HG02840 (cell line): ENCODE results near the gene RNF168.
"Not testable (repeated sequence)": the region's sequence is repeated elsewhere in the genome, so short reads cannot be mapped to it uniquely, and the experiment has no call there.

Source experiments
- ATAC-seq: cut with Tn5 transposase; IDR thresholded peaks from one replicate; pipeline ENCODE4 v1.9.1; 2021; ENCODE audit warnings: mild to moderate bottlenecking, moderate library complexity, moderate number of reproducible peaks; ENCODE audit not compliant: unreplicated experiment, low FRiP score

The RNF168 gene

DNA sequence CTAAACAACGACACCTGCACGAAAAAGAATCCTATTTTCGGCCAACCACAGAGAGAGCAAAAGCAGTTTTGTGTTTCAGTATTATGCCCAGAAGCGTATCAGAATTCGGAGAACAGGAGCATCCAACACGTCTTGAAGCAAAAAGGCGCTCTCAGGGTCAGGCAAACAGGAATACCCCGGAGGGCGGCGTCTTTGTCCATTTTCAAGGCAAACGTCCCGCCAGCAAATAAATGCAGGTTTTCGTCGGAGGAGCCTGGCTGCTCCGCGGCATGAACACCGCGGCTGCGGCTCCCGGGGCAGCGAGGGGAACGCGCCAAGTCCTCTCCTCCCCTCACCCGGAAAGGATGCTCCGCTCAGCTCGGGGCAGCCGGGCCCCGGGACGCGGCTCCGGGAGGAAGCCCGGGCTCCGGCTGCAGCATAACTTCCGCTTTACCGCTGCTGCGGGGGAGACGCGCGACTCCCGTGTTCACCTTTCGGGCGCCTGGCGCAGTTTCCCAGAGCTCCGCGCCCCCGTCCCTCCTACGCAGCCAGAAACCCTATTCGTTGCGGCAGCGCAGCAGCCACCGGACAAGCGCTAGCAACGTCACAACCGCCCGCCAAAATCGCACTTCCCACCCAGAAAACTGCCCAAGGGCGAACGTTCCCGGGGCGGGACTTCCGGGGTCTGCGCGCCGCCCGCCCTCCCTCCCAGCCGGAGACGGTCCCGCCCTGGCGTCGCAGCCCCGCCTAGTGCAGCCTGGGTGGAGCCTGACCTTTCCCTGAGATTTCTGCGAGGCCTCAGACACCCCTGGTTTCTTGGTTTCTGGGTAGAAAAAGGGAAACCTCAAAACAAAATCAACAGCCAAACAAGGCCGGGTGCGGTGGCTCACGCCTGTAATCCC, at the start of gene RNF168:
RNF168 (minus strand) TSS at position 573 of the 881 bp plus-strand sequence. CDS start 595 bp downstream, outside the sequence.
- peak; percentile 82 for ATAC-seq

DNA sequence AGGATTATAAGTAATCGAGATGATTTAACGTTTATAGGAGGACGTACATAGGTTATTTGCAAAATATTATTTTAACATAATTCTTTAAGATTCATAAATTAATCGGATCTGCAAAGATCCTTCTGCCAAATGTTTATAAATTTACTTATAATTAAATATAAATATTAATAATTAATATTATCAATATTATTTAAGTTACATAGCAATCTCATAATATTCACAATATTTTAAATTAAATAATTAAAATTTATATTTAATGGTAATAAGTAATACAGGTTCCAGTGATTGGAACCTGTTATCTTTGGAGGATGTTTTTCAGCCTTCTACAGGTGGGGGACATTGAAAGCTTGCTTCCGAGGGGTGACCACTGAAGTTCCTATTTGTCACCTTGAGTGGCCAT, 48.7 kb upstream of the RNF168 start:
- ATAC-seq: no peak

DNA sequence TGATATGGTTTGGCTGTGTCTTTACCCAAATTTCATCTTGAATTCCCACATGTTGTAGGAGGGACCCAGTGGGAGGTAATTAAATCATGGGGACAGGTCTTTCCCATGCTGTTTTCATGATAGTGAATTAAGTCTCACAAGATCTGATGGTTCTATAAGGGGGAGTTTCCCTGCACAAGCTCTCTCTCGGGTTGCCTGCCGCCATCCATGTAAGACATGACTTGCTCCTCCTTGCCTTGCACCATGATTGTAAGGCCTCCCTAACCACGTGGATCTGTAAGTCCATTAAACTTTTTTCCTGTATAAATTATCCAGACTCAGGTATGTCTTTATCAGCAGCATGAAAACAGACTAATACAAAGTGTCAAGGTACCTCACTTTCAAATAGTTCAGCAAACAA, 46.6 kb upstream of the RNF168 start:
- ATAC-seq: not testable (repeated sequence)

GRCh38 chr3:196549312-196549711, 45.7 kb upstream of the RNF168 start:
- ATAC-seq: not testable (repeated sequence)

DNA sequence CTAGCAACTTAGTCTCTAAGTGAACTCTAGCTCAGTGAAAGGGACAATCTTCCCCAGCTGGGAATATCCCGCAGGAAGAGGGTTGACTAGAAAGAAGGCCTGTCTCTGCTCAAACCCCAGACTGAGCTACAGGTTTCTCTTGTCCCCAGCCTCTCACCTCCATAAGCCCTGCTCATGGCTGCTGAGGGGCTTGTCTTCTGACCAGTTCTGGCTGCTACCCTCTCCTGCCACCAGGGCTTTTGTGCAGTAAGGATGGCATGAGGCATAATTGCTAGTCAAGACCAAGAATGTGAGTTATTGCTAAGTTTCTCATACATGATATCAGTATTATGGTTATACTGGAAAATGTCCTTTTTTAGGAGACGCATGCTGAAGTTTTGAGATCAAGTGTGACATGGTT, 43.5 kb upstream of the RNF168 start:
- ATAC-seq: no peak

GRCh38 chr3:196546537-196546936, 43.0 kb upstream of the RNF168 start:
- ATAC-seq: no peak

GRCh38 chr3:196544491-196544992, 41.0 kb upstream of the RNF168 start:
- no peak for ATAC-seq

- no peak for ATAC-seq
Measured at GRCh38 chr3:196541684-196542445, 38.3 kb upstream of the RNF168 start.

DNA sequence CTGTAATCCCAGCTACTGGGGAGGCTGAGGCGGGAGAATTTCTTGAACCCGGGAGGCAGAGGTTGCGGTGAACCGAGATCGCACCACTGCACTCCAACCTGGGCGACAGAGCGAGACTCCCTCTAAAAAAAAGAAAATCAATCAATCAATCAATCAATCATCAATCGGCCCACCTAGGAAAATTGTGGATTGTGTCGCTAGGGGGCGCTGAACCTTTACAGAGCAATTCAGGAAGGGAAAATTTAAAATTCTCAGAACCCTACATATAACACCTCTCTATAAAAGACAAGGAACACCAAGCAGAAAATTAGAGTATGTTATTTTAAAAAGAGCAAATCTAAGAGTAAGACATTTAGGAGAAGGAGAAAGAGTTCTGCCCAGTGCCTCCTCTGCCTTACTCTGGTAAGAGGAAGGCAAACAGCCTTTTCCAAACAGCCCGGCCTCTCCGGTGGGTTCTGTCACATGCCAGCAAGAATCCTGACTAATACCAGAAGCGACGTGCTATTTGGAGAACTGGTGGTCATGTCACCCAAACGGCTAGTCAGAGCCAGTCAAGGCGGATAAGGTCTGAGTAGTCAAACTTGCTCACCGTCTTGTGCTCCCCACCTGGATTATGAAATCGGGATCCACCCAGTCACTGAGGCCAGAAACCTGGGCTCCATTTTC, 33.9 kb upstream of the RNF168 start:
- no peak for ATAC-seq

DNA sequence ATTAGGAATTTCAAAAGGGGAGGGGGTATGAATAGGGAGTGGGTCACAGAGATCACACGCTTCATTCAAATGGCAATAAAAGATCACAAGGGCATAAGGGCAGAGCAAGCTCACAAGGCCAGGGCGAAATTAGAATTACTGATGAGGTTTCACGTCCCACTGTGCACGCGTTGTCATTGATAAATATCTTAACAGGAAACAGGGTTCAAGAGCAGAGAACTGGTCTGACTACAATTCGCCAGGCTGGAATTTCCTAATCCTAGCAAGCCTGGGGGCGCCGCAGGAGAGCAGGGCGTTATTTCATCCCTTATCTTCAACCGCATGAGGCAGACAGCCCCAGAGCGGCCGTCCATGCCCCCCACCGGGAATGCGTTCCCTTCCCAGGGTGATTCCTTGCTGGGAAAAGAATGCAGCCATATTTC, 29.7 kb upstream of the RNF168 start:
- no peak for ATAC-seq

GRCh38 chr3:196531418-196531817, 27.9 kb upstream of the RNF168 start:
- ATAC-seq: no peak

DNA sequence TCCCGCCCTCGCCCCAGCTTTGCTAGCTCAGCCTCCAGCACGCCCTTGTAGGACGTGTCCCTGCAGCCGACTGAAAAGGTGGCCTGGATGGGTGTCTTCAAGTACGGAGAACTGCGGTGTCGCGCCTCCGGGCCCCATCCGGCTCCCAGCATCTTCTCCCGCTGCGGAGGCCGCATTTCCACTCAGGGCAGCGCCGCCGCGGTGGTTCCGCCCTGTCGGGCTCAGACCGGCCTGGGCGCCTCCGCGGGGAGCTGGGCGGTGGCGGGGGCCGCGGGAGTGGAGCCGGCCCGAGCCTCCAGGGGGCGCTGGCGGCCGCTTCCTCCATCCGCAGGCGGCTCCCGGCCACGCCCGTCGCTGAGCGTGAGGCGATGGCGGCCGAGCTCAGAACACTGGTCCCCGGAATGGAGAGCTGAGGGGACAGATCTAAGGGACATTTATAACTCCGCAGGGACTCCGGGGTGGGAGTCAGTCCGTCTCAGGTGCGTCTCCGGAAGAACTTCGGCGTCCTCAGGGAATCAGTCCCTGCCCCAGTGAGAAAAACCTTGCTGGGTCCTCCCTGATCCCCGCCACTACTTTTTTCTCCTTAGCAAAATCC, 25.2 kb upstream of the RNF168 start:
- ATAC-seq: peak; percentile 69

GRCh38 chr3:196525141-196525540, 21.6 kb upstream of the RNF168 start:
- ATAC-seq: no peak

DNA sequence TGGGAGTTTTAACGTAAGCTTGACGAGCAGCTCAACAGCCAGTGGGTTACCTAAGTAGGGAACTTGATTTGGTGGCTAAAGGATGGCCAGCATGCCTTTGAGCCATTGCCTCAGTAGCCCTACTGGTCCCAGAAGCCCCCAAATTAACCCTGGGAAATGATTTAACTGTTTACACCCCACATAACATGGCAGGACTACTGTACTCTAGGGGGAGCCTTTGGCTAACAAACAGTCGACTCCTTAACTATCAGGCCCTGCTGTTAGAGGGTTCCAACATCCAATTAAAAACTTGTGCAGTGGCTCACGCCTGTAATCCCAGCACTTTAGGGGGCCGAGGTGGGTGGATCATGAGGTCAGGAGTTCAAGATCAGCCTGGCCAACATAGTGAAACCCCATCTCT, 21.0 kb upstream of the RNF168 start:
- ATAC-seq: no peak

DNA sequence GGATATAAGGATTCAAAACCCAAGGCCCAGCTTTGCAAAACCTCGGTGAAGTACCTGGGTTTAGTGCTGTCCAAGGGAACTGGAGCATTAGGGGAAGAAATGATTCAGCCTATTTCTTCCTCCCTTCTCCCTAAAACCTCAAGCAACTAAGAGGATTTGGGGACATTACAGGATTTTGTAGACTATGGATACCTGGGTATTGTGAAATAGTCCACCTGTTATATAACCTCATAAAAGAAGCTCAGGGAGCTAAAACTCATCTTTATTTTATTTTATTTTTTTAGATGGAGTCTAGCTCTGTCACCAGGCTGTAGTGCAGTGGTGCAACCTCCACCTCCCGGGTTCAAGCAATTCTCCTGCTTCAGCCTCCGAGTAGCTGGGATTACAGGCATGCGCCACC, 20.3 kb upstream of the RNF168 start:
- no peak for ATAC-seq

- not testable (repeated sequence) for ATAC-seq
Measured at GRCh38 chr3:196521291-196521690, 17.7 kb upstream of the RNF168 start.

GRCh38 chr3:196519718-196520082, 16.1 kb upstream of the RNF168 start:
- ATAC-seq: no peak

GRCh38 chr3:196518966-196519717, 15.6 kb upstream of the RNF168 start:
- ATAC-seq: no peak

DNA sequence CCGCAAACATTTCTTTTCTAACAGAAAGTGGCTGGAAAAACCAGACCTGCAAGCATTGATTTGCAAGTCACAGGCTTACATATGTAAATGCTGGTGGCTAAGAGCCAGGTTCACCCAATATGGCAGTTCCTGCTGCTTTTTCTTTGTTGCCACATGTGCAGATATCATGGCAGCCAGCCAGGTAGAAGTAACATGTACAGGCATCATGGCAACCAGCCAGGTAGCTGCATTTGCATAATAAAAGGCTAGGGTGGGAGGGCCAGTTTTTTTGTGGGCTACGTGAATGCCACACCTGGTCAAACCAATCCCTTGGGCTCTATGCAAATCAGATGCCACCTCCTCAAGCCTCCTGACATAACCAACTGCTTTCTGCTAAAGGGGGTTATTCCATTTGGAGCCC, 14.4 kb upstream of the RNF168 start:
- ATAC-seq: no peak
